AG04449 (cell line): ENCODE results near the gene CSTPP1.

Source experiments
- CTCF ChIA-PET: fragments of 350-600 bp; formaldehyde crosslinking; extraction: SDS; loops from one replicate; lab custom pipeline; 2021; ENCODE audit warnings: antibody characterized with exemption; lab: Yijun Ruan, JAX
- POLR2A ChIA-PET: fragments of 400-600, 350-600 bp; formaldehyde crosslinking; extraction: SDS; loops from one replicate; lab custom pipeline; 2020; ENCODE audit warnings: antibody characterized with exemption, inconsistent platforms; lab: Yijun Ruan, JAX
- DNase-seq: peaks from one replicate; pipeline ENCODE4 v3.0.0-alpha.2; 2010; ENCODE audit warnings: low read depth, low spot score
- H3K4me3 ChIP-seq: 2 replicates; pipeline ENCODE4 v1.5.1; 2011; ENCODE audit warnings: low read depth, mild to moderate bottlenecking, control low read depth, low read length
- TF ChIP-seq, protein P1 (sequence below): IDR thresholded peaks from one replicate; pipeline ENCODE4 v1.5.1; 2011; ENCODE audit warnings: mild to moderate bottlenecking, moderate library complexity, low read length, control low read depth, inconsistent platforms; ENCODE audit not compliant: insufficient read depth; ENCODE audit errors: missing control alignments

CSTPP1 gene

DNA sequence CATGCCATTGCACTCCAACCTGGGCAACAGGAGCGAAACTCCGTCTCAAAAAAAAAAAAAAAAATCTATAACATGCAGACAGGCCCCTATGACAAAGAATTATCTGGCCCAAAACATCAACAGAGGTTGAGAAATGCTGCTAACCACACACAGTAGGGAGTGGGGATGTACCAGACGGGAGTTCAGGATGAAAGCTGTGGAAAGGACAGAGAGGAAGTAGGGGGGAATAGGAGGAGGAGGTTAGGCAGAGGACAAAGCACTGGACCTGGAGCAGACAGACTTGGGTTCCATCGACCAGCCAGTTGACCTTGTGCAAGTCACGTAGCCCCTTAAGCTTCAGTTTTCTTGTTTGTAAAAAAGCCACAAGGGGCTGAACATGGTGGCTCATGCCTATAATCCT lies 30.8 kb upstream of the CSTPP1 start:
- ChIA-PET CTCF (interaction anchor here (1.6 to 3.5 kb wide), 4 partner anchors 10 to 258 kb away, joined by 3 to 18 read pairs (median 12); no protein-coding TSS in a partner anchor), POLR2A (no interaction called here)
- no peak for DNase-seq
- no peak overlapping the region for H3K4me3 ChIP-seq
- TF ChIP-seq, protein P1, sequence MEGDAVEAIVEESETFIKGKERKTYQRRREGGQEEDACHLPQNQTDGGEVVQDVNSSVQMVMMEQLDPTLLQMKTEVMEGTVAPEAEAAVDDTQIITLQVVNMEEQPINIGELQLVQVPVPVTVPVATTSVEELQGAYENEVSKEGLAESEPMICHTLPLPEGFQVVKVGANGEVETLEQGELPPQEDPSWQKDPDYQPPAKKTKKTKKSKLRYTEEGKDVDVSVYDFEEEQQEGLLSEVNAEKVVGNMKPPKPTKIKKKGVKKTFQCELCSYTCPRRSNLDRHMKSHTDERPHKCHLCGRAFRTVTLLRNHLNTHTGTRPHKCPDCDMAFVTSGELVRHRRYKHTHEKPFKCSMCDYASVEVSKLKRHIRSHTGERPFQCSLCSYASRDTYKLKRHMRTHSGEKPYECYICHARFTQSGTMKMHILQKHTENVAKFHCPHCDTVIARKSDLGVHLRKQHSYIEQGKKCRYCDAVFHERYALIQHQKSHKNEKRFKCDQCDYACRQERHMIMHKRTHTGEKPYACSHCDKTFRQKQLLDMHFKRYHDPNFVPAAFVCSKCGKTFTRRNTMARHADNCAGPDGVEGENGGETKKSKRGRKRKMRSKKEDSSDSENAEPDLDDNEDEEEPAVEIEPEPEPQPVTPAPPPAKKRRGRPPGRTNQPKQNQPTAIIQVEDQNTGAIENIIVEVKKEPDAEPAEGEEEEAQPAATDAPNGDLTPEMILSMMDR = no peak

DNA sequence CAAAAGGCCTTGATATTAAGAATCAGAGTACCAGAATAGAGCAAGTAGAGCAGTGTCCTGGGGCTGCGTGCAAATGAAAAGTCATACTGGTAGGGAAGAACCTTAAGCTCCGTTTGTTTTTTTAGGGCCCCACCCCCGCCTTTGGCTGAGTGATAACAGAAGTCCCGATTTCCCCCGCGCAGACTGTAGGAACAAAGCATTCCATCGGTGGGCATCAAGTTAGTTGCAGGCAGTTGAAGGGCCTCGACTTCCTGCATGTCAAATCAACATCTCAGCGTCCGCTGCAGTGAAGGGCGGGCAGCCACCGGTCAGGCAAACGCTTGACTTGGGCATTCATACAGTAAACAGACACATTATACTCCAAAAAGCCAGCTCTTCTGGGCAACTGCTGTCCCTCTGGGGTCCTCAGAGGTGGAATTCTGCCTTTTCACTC lies 29.9 kb upstream of the CSTPP1 start:
- ChIA-PET POLR2A (no interaction called here), CTCF (interaction anchor here (0.9 to 3.5 kb wide), 7 partner anchors 10 to 257 kb away, joined by 3 to 18 read pairs (median 8); no protein-coding TSS in a partner anchor)
- DNase-seq = no peak
- TF ChIP-seq, protein P1 = no peak
- H3K4me3 ChIP-seq = no peak overlapping the region

- POLR2A ChIA-PET = no interaction called here
- CTCF ChIA-PET = interaction anchor here (0.9 to 3.5 kb wide), 5 partner anchors 12 to 246 kb away, joined by 3 to 18 read pairs (median 9); no protein-coding TSS in a partner anchor
These were observed 29.0 kb upstream of the CSTPP1 start for GRCh38 chr11:46907606-46908005.

GRCh38 chr11:46912526-46913150 lies 23.9 kb upstream of the CSTPP1 start:
- POLR2A ChIA-PET = no interaction called here
- TF ChIP-seq, protein P1 = no peak
- DNase-seq = no peak
- H3K4me3 ChIP-seq = peak overlapping the region; percentile 15
- CTCF ChIA-PET = interaction anchor here (0.9 to 6.1 kb wide), 7 partner anchors 11 to 251 kb away, joined by 3 to 115 read pairs (median 5); no protein-coding TSS in a partner anchor

More at GRCh38 chr11:46907606-46908005, 29.0 kb upstream of the CSTPP1 start:
- no peak overlapping the region for H3K4me3 ChIP-seq
- no peak for DNase-seq
- TF ChIP-seq, protein P1 = no peak

GRCh38 chr11:46913484-46913883 lies 23.1 kb upstream of the CSTPP1 start:
- H3K4me3 ChIP-seq = no peak overlapping the region
- TF ChIP-seq, protein P1 = no peak
- DNase-seq = no peak
- POLR2A ChIA-PET = interaction anchor here (0.5 kb wide), 1 partner anchor 142 kb away, joined by 3 read pairs; no protein-coding TSS in a partner anchor
- CTCF ChIA-PET = interaction anchor here (0.9 to 6.1 kb wide), 8 partner anchors 11 to 250 kb away, joined by 3 to 115 read pairs (median 4); no protein-coding TSS in a partner anchor

- no peak for DNase-seq
- POLR2A ChIA-PET = no interaction called here
- TF ChIP-seq, protein P1 = no peak
- CTCF ChIA-PET = interaction anchor here (0.9 to 6.1 kb wide), 6 partner anchors 20 to 249 kb away, joined by 3 to 115 read pairs (median 6); no protein-coding TSS in a partner anchor
- no peak overlapping the region for H3K4me3 ChIP-seq
These were observed 22.2 kb upstream of the CSTPP1 start for GRCh38 chr11:46914363-46914762.
